HCT116 (cell line): Measurements from ENCODE around the gene GLI3. TPM values are rescaled to one million over a fixed set of nuclear protein-coding genes. Genes with fewer than 3 reads are reported as not detected.

Source experiments
- ATAC-seq: fragments of 200-7000 bp; cut with Tn5 transposase; 2 replicates; pipeline ENCODE4 v1.9.1; 2020; ENCODE audit warnings: mild to moderate bottlenecking, moderate library complexity
- BruUV-seq: library from RNA; stranded (reverse); fragments of 400-500 nt; replicated peaks from 2 replicates; lab custom pipeline; 2021; lab: Mats Ljungman, UMichigan
- CTCF ChIA-PET: fragments of 300-600 bp; sonication (Branson Sonifier 250); formaldehyde crosslinking; loops from one replicate; lab custom pipeline; 2021; ENCODE audit warnings: antibody characterized with exemption; lab: Charles Lee
- POLR2A ChIA-PET: fragments of 300-600, 350-600 bp; sonication (Branson Sonifier 250); formaldehyde crosslinking; loops from one replicate; lab custom pipeline; 2021; ENCODE audit warnings: antibody characterized with exemption; lab: Charles Lee
- RAD21 ChIA-PET, 2 experiments: fragments of 300-600 bp; sonication (Branson Sonifier 250); formaldehyde crosslinking; loops; one replicate each; lab custom pipeline; 2023; ENCODE audit warnings: low total read pairs in 2 of 2; ENCODE audit not compliant: uncharacterized antibody in 2 of 2, unreplicated experiment in 2 of 2, low non-redundant PET in 1 of 2; lab: Charles Lee
- DNase-seq: peaks from one replicate; pipeline ENCODE4 v3.0.0-alpha.2; 2010; ENCODE audit warnings: low read depth, low spot score
- H2AFZ ChIP-seq: fragments of 200-600 bp; shearing (Covaris generic), sonication (generic); 2 replicates; pipeline ENCODE4 v1.6.1; 2017; ENCODE audit warnings: low read depth, mixed run types, mixed read lengths, antibody characterized with exemption, low read length; ENCODE audit not compliant: poor library complexity, severe bottlenecking
- H3K27ac ChIP-seq: 2 replicates; pipeline ENCODE4 v1.5.1; 2012; ENCODE audit warnings: low read depth, low read length
- H3K27me3 ChIP-seq: fragments of 200-600 bp; sonication (generic); 2 replicates; pipeline ENCODE4 v1.6.1; 2016; ENCODE audit warnings: mixed run types, low read length, mixed read lengths; ENCODE audit not compliant: insufficient read depth
- H3K36me3 ChIP-seq, 2 experiments: fragments of 200-500 bp in 1 of 2; fragments of 200-600 bp in 1 of 2; sonication (Bioruptor generic) in 1 of 2; sonication (generic) in 1 of 2; 2 replicates each; pipeline versions ENCODE4 v1.5.1 to v1.6.1; 2014 to 2016; ENCODE audit warnings: low read length in 2 of 2, inconsistent platforms in 1 of 2, mixed read lengths in 1 of 2, mixed run types in 1 of 2; ENCODE audit not compliant: insufficient read depth in 2 of 2, control insufficient read depth in 1 of 2
- H3K4me1 ChIP-seq, 2 experiments: fragments of 200-600 bp in 1 of 2; sonication (generic) in 1 of 2; 2 replicates each; pipeline versions ENCODE4 v1.5.1 to v1.6.1; 2012 to 2017; ENCODE audit warnings: low read length in 2 of 2, inconsistent platforms in 1 of 2, mild to moderate bottlenecking in 1 of 2, mixed read lengths in 1 of 2, mixed run types in 1 of 2, moderate library complexity in 1 of 2; ENCODE audit not compliant: insufficient read depth in 2 of 2, control insufficient read depth in 1 of 2
- H3K4me2 ChIP-seq: fragments of 200-600 bp; sonication (generic); 2 replicates; pipeline ENCODE4 v1.6.1; 2017; ENCODE audit warnings: mixed run types, low read length, mixed read lengths
- H3K4me3 ChIP-seq, 2 experiments: fragments of 200-600 bp in 1 of 2; sonication (generic) in 1 of 2; replicated peaks in 1 of 2; 2 replicates each; pipeline ENCODE4 v1.5.1; 2011 to 2016; ENCODE audit warnings: low read length in 2 of 2, control low read depth in 1 of 2, low read depth in 1 of 2, mild to moderate bottlenecking in 1 of 2, mixed read lengths in 1 of 2, mixed run types in 1 of 2
- H3K79me2 ChIP-seq: fragments of 200-600 bp; sonication (generic); 2 replicates; pipeline ENCODE4 v1.6.1; 2017; ENCODE audit warnings: mild to moderate bottlenecking, mixed run types, low read length, moderate library complexity, mixed read lengths; ENCODE audit not compliant: insufficient read depth
- H3K9ac ChIP-seq: fragments of 200-600 bp; sonication (generic); 2 replicates; pipeline ENCODE4 v1.6.1; 2016; ENCODE audit warnings: low read length, mixed read lengths
- H3K9me2 ChIP-seq: fragments of 200-600 bp; sonication (generic), shearing (Covaris generic); 2 replicates; pipeline ENCODE4 v1.6.1; 2017; ENCODE audit warnings: mixed run types, mild to moderate bottlenecking, moderate library complexity; ENCODE audit not compliant: insufficient read depth
- H3K9me3 ChIP-seq, 2 experiments: fragments of 200-500 bp in 1 of 2; fragments of 200-600 bp in 1 of 2; sonication (Bioruptor generic) in 1 of 2; sonication (generic) in 1 of 2; 2 replicates each; pipeline ENCODE4 v1.6.1; 2014 to 2017; ENCODE audit warnings: low read length in 2 of 2, mixed read lengths in 2 of 2, inconsistent platforms in 1 of 2, low read depth in 1 of 2, mild to moderate bottlenecking in 1 of 2, mixed run types in 1 of 2, moderate library complexity in 1 of 2; ENCODE audit not compliant: control insufficient read depth in 1 of 2, insufficient read depth in 1 of 2
- H4K20me1 ChIP-seq: fragments of 200-600 bp; sonication (generic), shearing (Covaris generic); 2 replicates; pipeline ENCODE4 v1.6.1; 2017; ENCODE audit warnings: mixed run types, mild to moderate bottlenecking, moderate library complexity; ENCODE audit not compliant: insufficient read depth
- ATF3 ChIP-seq: IDR thresholded peaks from 2 replicates; pipeline ENCODE4 v1.6.1; 2012
- CEBPB ChIP-seq: IDR thresholded peaks from 2 replicates; pipeline ENCODE4 v1.6.1; 2012; ENCODE audit warnings: low read depth
- ELF1 ChIP-seq: IDR thresholded peaks from 2 replicates; pipeline ENCODE4 v1.6.1; 2012; ENCODE audit warnings: low read depth, borderline replicate concordance
- EZH2 ChIP-seq: fragments of 200-600 bp; sonication (generic); IDR thresholded peaks from 2 replicates; pipeline ENCODE4 v1.6.1; 2017; ENCODE audit warnings: antibody characterized with exemption, mixed run types
- EZH2phosphoT487 ChIP-seq: fragments of 200-600 bp; IDR thresholded peaks from 2 replicates; pipeline ENCODE4 v1.6.1; 2018; ENCODE audit warnings: antibody characterized with exemption, borderline replicate concordance
- JUND ChIP-seq: IDR thresholded peaks from 2 replicates; pipeline ENCODE4 v1.6.1; 2012
- POLR2A ChIP-seq: IDR thresholded peaks from 2 replicates; pipeline ENCODE4 v1.7.0; 2011; ENCODE audit warnings: borderline replicate concordance; ENCODE audit not compliant: insufficient read depth, insufficient read length; ENCODE audit errors: extremely low read depth
- REST ChIP-seq: IDR thresholded peaks from 2 replicates; pipeline ENCODE4 v1.6.1; 2012; ENCODE audit warnings: low read depth
- SP1 ChIP-seq: IDR thresholded peaks from 2 replicates; pipeline ENCODE4 v1.6.1; 2012; ENCODE audit warnings: low read depth
- SRF ChIP-seq: IDR thresholded peaks from 2 replicates; pipeline ENCODE4 v1.6.1; 2012; ENCODE audit warnings: low read depth
- intact Hi-C: fragments of 100-400 bp; cut with micrococcal nuclease; formaldehyde crosslinking; loops from 2 replicates; pipeline ENCODE4 v1.10.0; 2022
- total RNA-seq: library from RNA; stranded (reverse); gene quantifications from one replicate; pipeline ENCODE4 v1.2.1, GENCODE V29; 2021; ENCODE audit not compliant: unreplicated experiment
- TF ChIP-seq, protein P1 (sequence below): IDR thresholded peaks from 2 replicates; pipeline ENCODE4 v1.6.1; 2012

The GLI3 gene
- total RNA-seq, 1 experiment from 2014 or later, result 0.07 TPM

DNA sequence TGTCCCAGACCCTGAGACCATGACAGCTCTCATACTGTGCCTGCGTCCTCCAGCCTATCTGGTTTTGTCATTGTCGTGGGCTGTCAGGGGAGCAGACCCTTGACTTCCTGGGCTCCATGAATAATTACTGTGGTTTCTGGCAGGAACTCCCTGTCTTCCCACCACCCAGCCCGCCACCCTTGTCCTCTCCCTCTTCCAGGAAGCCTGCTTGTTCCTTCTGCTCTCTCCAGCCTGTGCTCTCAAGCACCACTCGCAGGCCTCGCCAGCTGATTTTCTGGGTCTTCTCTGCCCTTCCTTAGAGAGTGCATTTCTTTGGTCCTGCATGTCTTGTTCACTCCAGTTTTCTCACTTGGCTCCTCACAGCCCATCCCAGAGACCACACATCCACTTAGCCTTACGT is 309.6 kb downstream of the GLI3 start (continued):
- TF ChIP-seq ATF3, result no peak

DNA sequence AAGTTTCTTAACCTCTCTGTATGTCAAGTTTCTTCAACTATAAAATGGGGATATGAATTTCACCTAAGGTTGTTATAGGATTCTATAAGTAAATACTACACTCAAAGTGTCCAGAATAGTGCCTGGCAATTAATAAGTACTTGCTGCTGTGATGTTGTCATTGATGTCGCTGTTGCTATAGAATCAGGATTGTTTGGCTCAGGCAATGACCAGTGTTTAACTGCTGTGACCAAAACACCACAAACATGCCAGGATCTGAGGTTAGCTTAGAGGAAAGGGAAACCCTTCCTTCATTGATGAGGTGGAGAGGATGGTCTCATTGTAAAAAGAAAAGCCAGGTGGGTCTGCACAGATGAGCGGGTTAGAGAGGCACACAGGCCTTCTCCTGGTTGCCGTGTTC is 311.1 kb downstream of the GLI3 start:
- TF ChIP-seq, protein P1, sequence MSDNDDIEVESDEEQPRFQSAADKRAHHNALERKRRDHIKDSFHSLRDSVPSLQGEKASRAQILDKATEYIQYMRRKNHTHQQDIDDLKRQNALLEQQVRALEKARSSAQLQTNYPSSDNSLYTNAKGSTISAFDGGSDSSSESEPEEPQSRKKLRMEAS, result no peak
- TF ChIP-seq CEBPB (no peak), REST (no peak), EZH2phosphoT487 (no peak), SRF (no peak), JUND (no peak), POLR2A (no peak), SP1 (no peak), EZH2 (no peak), ELF1 (no peak)
- TF ChIP-seq, all 23 proteins: peak for 0
- DNase-seq (no peak), ATAC-seq (no peak)
- Histone ChIP-seq H3K9me2 (no peaks in the 10 kb centered on the region), H3K79me2 (no peaks in the 10 kb centered on the region), H3K36me3 (no peaks in the 10 kb centered on the region), H3K9me3 (0 out of 4 replicates have a peak, but pooled peaks cover 0 to under 1% of the 10 kb centered on the region in 2 experiments), H3K4me3 (no peak overlapping the region), H3K27me3 (no peaks in the 10 kb centered on the region), H3K4me1 (no peaks in the 10 kb centered on the region), H4K20me1 (no peaks in the 10 kb centered on the region), H3K9ac (no peak overlapping the region), H3K27ac (no peak overlapping the region), H2AFZ (no peak overlapping the region), H3K4me2 (no peak overlapping the region)
- intact Hi-C loops, result no loop called here
- BruUV-seq, result no TSS peak
- ChIA-PET POLR2A (no interaction called here), RAD21 (no interaction called here), CTCF (no interaction called here)
